IMR-90 (cell line): Measurements from ENCODE around the gene TICAM1. TPM values are rescaled to one million over a fixed set of nuclear protein-coding genes. Genes with fewer than 3 reads are reported as not detected.

Experiments used
- ATAC-seq: fragments of 200-7000 bp; cut with Tn5 transposase; 2 replicates; pipeline ENCODE4 v1.9.1; 2020; ENCODE audit warnings: low read depth, mild to moderate bottlenecking, moderate library complexity
- BruUV-seq: library from RNA; stranded (reverse); fragments of 400-500 nt; replicated peaks from 2 replicates; lab custom pipeline; 2021; lab: Mats Ljungman, UMichigan
- CTCF ChIA-PET: fragments of 300-600 bp; formaldehyde crosslinking; extraction: SDS; loops from one replicate; lab custom pipeline; 2021; ENCODE audit warnings: antibody characterized with exemption; lab: Yijun Ruan, JAX
- POLR2A ChIA-PET: fragments of 300-600 bp; sonication (Branson Sonifier 250); formaldehyde crosslinking; loops from one replicate; lab custom pipeline; 2022; ENCODE audit warnings: antibody characterized with exemption; ENCODE audit not compliant: unreplicated experiment; lab: Charles Lee
- DNase-seq: peaks from one replicate; pipeline ENCODE4 v3.0.0; 2013
- H2AFZ ChIP-seq: replicated peaks from 2 replicates; pipeline ENCODE3; 2013; ENCODE audit warnings: low read length, mild to moderate bottlenecking; ENCODE audit not compliant: poor library complexity
- H2AK5ac ChIP-seq: 2 replicates; pipeline ENCODE4 v1.6.1; 2013; ENCODE audit warnings: low read depth, low read length, inconsistent platforms
- H2AK9ac ChIP-seq: replicated peaks from 2 replicates; pipeline ENCODE3; 2013; ENCODE audit warnings: mild to moderate bottlenecking, low read depth, low read length, moderate library complexity; ENCODE audit not compliant: poor library complexity
- H2BK120ac ChIP-seq: 2 replicates; pipeline ENCODE4 v1.6.1; 2013; ENCODE audit warnings: low read depth, low read length, inconsistent platforms
- H2BK15ac ChIP-seq: 3 replicates; pipeline ENCODE4 v1.6.1; 2013; ENCODE audit warnings: low read depth, low read length, inconsistent platforms
- H2BK20ac ChIP-seq: 2 replicates; pipeline ENCODE4 v1.6.1; 2013; ENCODE audit warnings: low read depth, mild to moderate bottlenecking, inconsistent platforms, low read length, moderate library complexity
- H2BK5ac ChIP-seq: 2 replicates; pipeline ENCODE4 v1.6.1; 2013; ENCODE audit warnings: mild to moderate bottlenecking, low read depth, low read length, inconsistent platforms; ENCODE audit not compliant: poor library complexity, severe bottlenecking
- H3K14ac ChIP-seq: replicated peaks from 2 replicates; pipeline ENCODE4 v1.6.1; 2013; ENCODE audit warnings: low read depth, low read length, inconsistent platforms
- H3K18ac ChIP-seq: 2 replicates; pipeline ENCODE4 v1.6.1; 2013; ENCODE audit warnings: low read depth, low read length, control low read depth
- H3K23ac ChIP-seq: 2 replicates; pipeline ENCODE4 v1.6.1; 2013; ENCODE audit warnings: low read depth, low read length, inconsistent platforms
- H3K27ac ChIP-seq: 2 replicates; pipeline ENCODE4 v1.5.1; 2013; ENCODE audit warnings: mild to moderate bottlenecking, control low read depth, low read length; ENCODE audit not compliant: insufficient read depth
- H3K27me3 ChIP-seq: 2 replicates; pipeline ENCODE4 v1.6.1; 2013; ENCODE audit warnings: low read length; ENCODE audit not compliant: control insufficient read depth, insufficient read depth
- H3K36me3 ChIP-seq: 2 replicates; pipeline ENCODE4 v1.6.1; 2013; ENCODE audit warnings: low read length, mixed read lengths; ENCODE audit not compliant: control insufficient read depth, insufficient read depth
- H3K4ac ChIP-seq: 2 replicates; pipeline ENCODE4 v1.6.1; 2013; ENCODE audit warnings: low read depth, low read length, inconsistent platforms
- H3K4me1 ChIP-seq: 2 replicates; pipeline ENCODE4 v1.6.1; 2013; ENCODE audit warnings: low read length, mixed read lengths; ENCODE audit not compliant: control insufficient read depth, insufficient read depth
- H3K4me2 ChIP-seq: 2 replicates; pipeline ENCODE4 v1.6.1; 2013; ENCODE audit warnings: low read depth, mild to moderate bottlenecking, control low read depth, low read length, moderate library complexity
- H3K4me3 ChIP-seq: 2 replicates; pipeline ENCODE4 v1.5.1; 2013; ENCODE audit warnings: low read depth, mild to moderate bottlenecking, control low read depth, low read length, moderate library complexity; ENCODE audit not compliant: insufficient read depth
- H3K56ac ChIP-seq: 2 replicates; pipeline ENCODE4 v1.6.1; 2013; ENCODE audit warnings: low read length, inconsistent platforms; ENCODE audit not compliant: insufficient read depth; ENCODE audit errors: extremely low read depth
- H3K79me1 ChIP-seq, 2 experiments: 2 replicates each; pipeline ENCODE4 v1.6.1; 2013; ENCODE audit warnings: low read length in 2 of 2, inconsistent platforms in 1 of 2, low read depth in 1 of 2
- H3K9ac ChIP-seq: 2 replicates; pipeline ENCODE4 v1.6.1; 2013; ENCODE audit warnings: low read depth, low read length, control low read depth
- H3K9me1 ChIP-seq: 2 replicates; pipeline ENCODE4 v1.6.1; 2013; ENCODE audit warnings: low read length, inconsistent platforms; ENCODE audit not compliant: insufficient read depth
- H3K9me3 ChIP-seq: 2 replicates; pipeline ENCODE4 v1.6.1; 2013; ENCODE audit warnings: low read length; ENCODE audit not compliant: control insufficient read depth, insufficient read depth
- H4K20me1 ChIP-seq: 2 replicates; pipeline ENCODE4 v1.6.1; 2013; ENCODE audit warnings: low read length, inconsistent platforms; ENCODE audit not compliant: insufficient read depth
- H4K5ac ChIP-seq: 2 replicates; pipeline ENCODE4 v1.6.1; 2013; ENCODE audit warnings: mild to moderate bottlenecking, low read depth, low read length, control low read depth
- H4K8ac ChIP-seq, 2 experiments: 2 replicates each; pipeline ENCODE4 v1.6.1; 2013; ENCODE audit warnings: low read depth in 2 of 2, low read length in 2 of 2, control low read depth in 1 of 2, inconsistent platforms in 1 of 2
- H4K91ac ChIP-seq: 2 replicates; pipeline ENCODE4 v1.6.1; 2013; ENCODE audit warnings: low read depth, low read length, inconsistent platforms; ENCODE audit not compliant: insufficient read depth
- CEBPB ChIP-seq: IDR thresholded peaks from 2 replicates; pipeline ENCODE4 v1.6.1; 2012; ENCODE audit warnings: low read depth, low read length, improper control_type of control experiment
- CTCF ChIP-seq: conservative IDR thresholded peaks from 2 replicates; pipeline ENCODE4 v1.5.1; 2012; ENCODE audit warnings: mild to moderate bottlenecking, low read depth, low read length, improper control_type of control experiment
- RAD21 ChIP-seq: IDR thresholded peaks from 2 replicates; pipeline ENCODE4 v1.6.1; 2012; ENCODE audit warnings: low read length, improper control_type of control experiment
- RCOR1 ChIP-seq: IDR thresholded peaks from 2 replicates; pipeline ENCODE4 v1.6.1; 2012; ENCODE audit warnings: mild to moderate bottlenecking, low read length, improper control_type of control experiment; ENCODE audit not compliant: insufficient replicate concordance
- whole genome bisulfite sequencing, 2 experiments: methylation state at CpG; one replicate each; pipeline versions ENCODE4 v1.1.5 to v1.1.7; 2013; ENCODE audit warnings: missing lambda C conversion rate in 2 of 2; ENCODE audit not compliant: insufficient read length in 1 of 2; ENCODE audit errors: extremely low coverage in 2 of 2; 5-methylcytosine and 5-hydroxymethylcytosine counted together
- dilution Hi-C: fragments of 300-500 bp; cut with HindIII; formaldehyde crosslinking; loops from one replicate; pipeline ENCODE4 v1.14.3; 2018; ENCODE audit warnings: low sequenced_read_pairs; ENCODE audit not compliant: unreplicated experiment
- in situ Hi-C: fragments of 300-500 bp; cut with MboI; formaldehyde crosslinking; loops from 3 replicates; pipeline ENCODE4 v1.14.3; 2019; ENCODE audit warnings: low sequenced_read_pairs, inconsistent platforms, mixed read lengths
- intact Hi-C: fragments of 100-400 bp; cut with micrococcal nuclease; formaldehyde crosslinking; loops from 2 replicates; pipeline ENCODE4 v1.10.0; 2022
- polyA plus RNA-seq, 3 experiments: library from polyadenylated mRNA; depleted of rRNA; stranded (reverse); fragments of >200 nt; gene quantifications; 2 replicates each; pipeline ENCODE4 v1.2.3, GENCODE V29; 2012; ENCODE audit warnings: low replicate concordance in 1 of 3
- total RNA-seq: library from RNA; depleted of rRNA; stranded (reverse); fragments of >200 nt; gene quantifications from 2 replicates; pipeline ENCODE4 v1.2.3, GENCODE V29; 2012

TICAM1 gene
- total and polyA plus RNA-seq, 2 of the 4 experiments (the other 2 are of a cell fraction): 0.90 to 9.2 TPM

GRCh38 chr19:4839192-4839591, 7.7 kb upstream of the TICAM1 start:
- no peak overlapping the region for H3K4ac ChIP-seq
- 98% methylated on average over 13 of the region's 17 CpGs; no CpG with 5 or more reads in 1 of the 2 experiments for WGBS, 2 experiments
- no peak overlapping the region for H3K14ac ChIP-seq
- H3K4me2 ChIP-seq: no peak overlapping the region
- H2AK5ac ChIP-seq: no peak overlapping the region
- H3K9me3 ChIP-seq: no peaks in the 10 kb centered on the region
- CTCF ChIA-PET: no interaction called here
- no peak overlapping the region for H3K18ac ChIP-seq
- peaks cover 8% of the 10 kb centered on the region; the same call in 1 of the 2 replicates for H4K20me1 ChIP-seq
- no peak overlapping the region for H3K27ac ChIP-seq
- DNase-seq (no peak), ATAC-seq (no peak)
- H3K79me1 ChIP-seq: peaks cover 12 to 23% of the 10 kb centered on the region in 2 experiments
- no peak overlapping the region for H2BK20ac ChIP-seq
- H3K56ac ChIP-seq: no peak overlapping the region
- no peak overlapping the region for H2BK120ac ChIP-seq
- BruUV-seq: no TSS peak
- peak overlapping the region; percentile 21 for H2AFZ ChIP-seq
- TF ChIP-seq CEBPB (no peak), RCOR1 (no peak), RAD21 (no peak), CTCF (no peak)
- H3K4me1 ChIP-seq: no peaks in the 10 kb centered on the region
- H3K9ac ChIP-seq: no peak overlapping the region
- intact Hi-C loops (no loop called here), in situ Hi-C loops (no loop called here), dilution Hi-C loops (no loop called here)
- H3K9me1 ChIP-seq: peaks cover 4% of the 10 kb centered on the region; the same call in 1 of the 2 replicates
- POLR2A ChIA-PET: no interaction called here
- no peak overlapping the region for H4K5ac ChIP-seq
- peaks cover 46% of the 10 kb centered on the region for H3K36me3 ChIP-seq
- H4K8ac ChIP-seq: no peak overlapping the region
- H2BK5ac ChIP-seq: no peak overlapping the region
- no peak overlapping the region for H2AK9ac ChIP-seq
- H3K23ac ChIP-seq: no peak overlapping the region
- no peak overlapping the region for H2BK15ac ChIP-seq
- no peak overlapping the region for H4K91ac ChIP-seq
- H3K27me3 ChIP-seq: no peaks in the 10 kb centered on the region
- H3K4me3 ChIP-seq: no peak overlapping the region
